Suprapubic skin (tissue), 4 donors: ENCODE results near the gene MEI1. TPM values are rescaled to one million over a fixed set of nuclear protein-coding genes. Genes with fewer than 3 reads are reported as not detected.

Experiments
- DNase-seq, 2 donors: peaks; one replicate each; pipeline ENCODE4 v3.0.0-alpha.2; 2019; ENCODE audit warnings: low spot score in 2 of 2
- H3K27ac ChIP-seq: fragments of 200-600 bp; sonication (generic); one replicate; pipeline ENCODE4 v1.5.1; 2019
- H3K27me3 ChIP-seq: fragments of 200-600 bp; sonication (generic); one replicate; pipeline ENCODE4 v1.5.1; 2019
- H3K36me3 ChIP-seq: fragments of 200-600 bp; sonication (generic); one replicate; pipeline ENCODE4 v1.5.1; 2019
- H3K4me1 ChIP-seq: fragments of 200-600 bp; sonication (generic); one replicate; pipeline ENCODE4 v1.5.1; 2019
- H3K4me3 ChIP-seq: fragments of 200-600 bp; sonication (generic); one replicate; pipeline ENCODE4 v1.5.1; 2019; ENCODE audit warnings: mild to moderate bottlenecking
- H3K9me3 ChIP-seq: fragments of 200-600 bp; sonication (generic); one replicate; pipeline ENCODE4 v1.5.1; 2019
- EP300 ChIP-seq: sonication (generic); formaldehyde crosslinking; IDR thresholded peaks from one replicate; pipeline ENCODE4 v1.6.1; 2017; ENCODE audit warnings: antibody characterized with exemption
- POLR2A ChIP-seq, 2 donors: fragments of 450-650 bp; IDR thresholded peaks; one replicate each; pipeline ENCODE4 v1.6.1; 2017; ENCODE audit warnings: antibody characterized with exemption in 2 of 2, mild to moderate bottlenecking in 2 of 2, moderate library complexity in 2 of 2
- POLR2AphosphoS5 ChIP-seq, 3 donors: sonication (generic); formaldehyde crosslinking; IDR thresholded peaks; one replicate each; pipeline ENCODE4 v1.6.1; 2017; ENCODE audit warnings: antibody characterized with exemption in 3 of 3
- WGBS: methylation state at CpG from one replicate; pipeline ENCODE4 v1.1.5; 2018; 5-methylcytosine and 5-hydroxymethylcytosine counted together
- total RNA-seq, 4 donors: library from RNA; depleted of rRNA; stranded (reverse); fragments of >200 nt; gene quantifications; one replicate each; pipeline ENCODE4 v1.1.0, GENCODE V29; 2016
- TF ChIP-seq, protein P1 (sequence below), 2 donors: fragments of 200-600 bp in 1 of 2; fragments of 450-650 bp in 1 of 2; sonication (generic) in 1 of 2; IDR thresholded peaks; one replicate each; pipeline ENCODE4 v1.5.1; 2016 to 2019; ENCODE audit warnings: antibody characterized with exemption in 2 of 2, mild to moderate bottlenecking in 1 of 2, moderate library complexity in 1 of 2

Gene MEI1
- total RNA-seq, 4 donors from 2014 or later, result 0.72 to 5.0 TPM; not detected in 2

DNA sequence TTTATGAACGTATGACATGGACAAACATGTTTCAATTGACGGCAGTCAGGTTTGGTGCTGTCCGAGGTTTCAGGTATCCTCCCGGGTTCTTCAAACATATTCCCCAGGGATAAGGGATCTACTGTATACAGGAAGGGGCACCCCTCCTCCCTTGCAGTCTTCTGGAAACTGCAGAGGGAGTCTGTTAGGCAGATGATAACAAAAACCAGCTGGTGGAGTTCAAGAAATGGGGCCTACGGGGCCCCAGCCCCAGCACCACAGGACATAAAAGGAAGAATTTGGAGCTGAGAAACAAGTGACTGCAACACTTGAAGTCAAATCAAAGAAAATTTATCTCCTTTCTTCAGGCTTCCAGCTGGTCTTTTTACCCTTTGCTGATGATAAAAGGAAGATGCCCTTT, 42.7 kb upstream of the MEI1 start:
- Histone ChIP-seq H3K27ac (no peak overlapping the region), H3K4me3 (no peak overlapping the region), H3K36me3 (peaks cover 99% of the 10 kb centered on the region), H3K9me3 (no peaks in the 10 kb centered on the region), H3K4me1 (no peaks in the 10 kb centered on the region), H3K27me3 (no peaks in the 10 kb centered on the region)
- DNase-seq, result no peak
- TF ChIP-seq POLR2AphosphoS5 (IDR thresholded peaks at IDR 0.05) (no peak), POLR2A (IDR thresholded peaks at IDR 0.05) (no peak), EP300 (no peak)
- TF ChIP-seq, protein P1, sequence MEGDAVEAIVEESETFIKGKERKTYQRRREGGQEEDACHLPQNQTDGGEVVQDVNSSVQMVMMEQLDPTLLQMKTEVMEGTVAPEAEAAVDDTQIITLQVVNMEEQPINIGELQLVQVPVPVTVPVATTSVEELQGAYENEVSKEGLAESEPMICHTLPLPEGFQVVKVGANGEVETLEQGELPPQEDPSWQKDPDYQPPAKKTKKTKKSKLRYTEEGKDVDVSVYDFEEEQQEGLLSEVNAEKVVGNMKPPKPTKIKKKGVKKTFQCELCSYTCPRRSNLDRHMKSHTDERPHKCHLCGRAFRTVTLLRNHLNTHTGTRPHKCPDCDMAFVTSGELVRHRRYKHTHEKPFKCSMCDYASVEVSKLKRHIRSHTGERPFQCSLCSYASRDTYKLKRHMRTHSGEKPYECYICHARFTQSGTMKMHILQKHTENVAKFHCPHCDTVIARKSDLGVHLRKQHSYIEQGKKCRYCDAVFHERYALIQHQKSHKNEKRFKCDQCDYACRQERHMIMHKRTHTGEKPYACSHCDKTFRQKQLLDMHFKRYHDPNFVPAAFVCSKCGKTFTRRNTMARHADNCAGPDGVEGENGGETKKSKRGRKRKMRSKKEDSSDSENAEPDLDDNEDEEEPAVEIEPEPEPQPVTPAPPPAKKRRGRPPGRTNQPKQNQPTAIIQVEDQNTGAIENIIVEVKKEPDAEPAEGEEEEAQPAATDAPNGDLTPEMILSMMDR (IDR thresholded peaks at IDR 0.05), result no peak
- WGBS, result 65% methylated on average over 5 of the region's 5 CpGs

GRCh38 chr22:41657709-41658108, 41.6 kb upstream of the MEI1 start:
- Histone ChIP-seq H3K36me3 (peaks cover 98% of the 10 kb centered on the region), H3K4me3 (no peak overlapping the region), H3K4me1 (no peaks in the 10 kb centered on the region), H3K27me3 (no peaks in the 10 kb centered on the region), H3K9me3 (no peaks in the 10 kb centered on the region), H3K27ac (no peak overlapping the region)
- DNase-seq, result no peak
- 97% methylated on average over 6 of the region's 6 CpGs for WGBS
- TF ChIP-seq, protein P1 (IDR thresholded peaks at IDR 0.05), result no peak
- TF ChIP-seq POLR2A (IDR thresholded peaks at IDR 0.05) (no peak), EP300 (no peak), POLR2AphosphoS5 (IDR thresholded peaks at IDR 0.05) (no peak)

GRCh38 chr22:41658869-41659268, 40.4 kb upstream of the MEI1 start:
- no peak overlapping the region for H3K27ac ChIP-seq
- no peak for TF ChIP-seq POLR2A (IDR thresholded peaks at IDR 0.05)
- no peaks in the 10 kb centered on the region for H3K4me1 ChIP-seq
- no peak for DNase-seq
- 93% methylated on average over 17 of the region's 17 CpGs for WGBS
- H3K36me3 ChIP-seq, result peaks cover 98% of the 10 kb centered on the region
- no peaks in the 10 kb centered on the region for H3K9me3 ChIP-seq
- H3K4me3 ChIP-seq, result no peak overlapping the region
- no peaks in the 10 kb centered on the region for H3K27me3 ChIP-seq

- H3K4me1 ChIP-seq, result no peaks in the 10 kb centered on the region
- no peak overlapping the region for H3K27ac ChIP-seq
- 100% methylated on average over 1 of the region's 1 CpG for WGBS
- H3K27me3 ChIP-seq, result no peaks in the 10 kb centered on the region
- no peak for DNase-seq
- no peaks in the 10 kb centered on the region for H3K9me3 ChIP-seq
- H3K4me3 ChIP-seq, result no peak overlapping the region
- no peak for TF ChIP-seq POLR2A (IDR thresholded peaks at IDR 0.05)
- no peak for TF ChIP-seq EP300
- no peak for TF ChIP-seq POLR2AphosphoS5 (IDR thresholded peaks at IDR 0.05)
- TF ChIP-seq, protein P1 (IDR thresholded peaks at IDR 0.05), result no peak
- H3K36me3 ChIP-seq, result peaks cover 97% of the 10 kb centered on the region
Measured at GRCh38 chr22:41659941-41660340, 39.4 kb upstream of the MEI1 start.

- Histone ChIP-seq H3K4me1 (no peaks in the 10 kb centered on the region), H3K36me3 (peaks cover 97% of the 10 kb centered on the region), H3K27ac (no peak overlapping the region), H3K27me3 (no peaks in the 10 kb centered on the region), H3K9me3 (no peaks in the 10 kb centered on the region), H3K4me3 (no peak overlapping the region)
- TF ChIP-seq, protein P1 (IDR thresholded peaks at IDR 0.05), result no peak
- TF ChIP-seq POLR2A (IDR thresholded peaks at IDR 0.05) (no peak), POLR2AphosphoS5 (IDR thresholded peaks at IDR 0.05) (no peak), EP300 (no peak)
- DNase-seq, result no peak
- 93% methylated on average over 3 of the region's 3 CpGs for WGBS
Measured at GRCh38 chr22:41660416-41660815, 38.9 kb upstream of the MEI1 start.

GRCh38 chr22:41661088-41661487, 38.2 kb upstream of the MEI1 start:
- H3K36me3 ChIP-seq, result peaks cover 93% of the 10 kb centered on the region
- H3K4me1 ChIP-seq, result no peaks in the 10 kb centered on the region
- 90% methylated on average over 3 of the region's 3 CpGs for WGBS
- no peaks in the 10 kb centered on the region for H3K9me3 ChIP-seq
- no peaks in the 10 kb centered on the region for H3K27me3 ChIP-seq
- no peak for DNase-seq
- no peak overlapping the region for H3K4me3 ChIP-seq
- H3K27ac ChIP-seq, result no peak overlapping the region
- TF ChIP-seq EP300 (no peak), POLR2AphosphoS5 (IDR thresholded peaks at IDR 0.05) (no peak), POLR2A (IDR thresholded peaks at IDR 0.05) (no peak)
- TF ChIP-seq, protein P1 (IDR thresholded peaks at IDR 0.05), result no peak
